HepG2 (cell line): ENCODE measurements around the gene HNRNPA1. TPM values are rescaled to one million over a fixed set of nuclear protein-coding genes. Genes with fewer than 3 reads are reported as not detected.

Experiments
- CAMTA2 ChIP-seq: sonication (generic); formaldehyde crosslinking; IDR thresholded peaks from 2 replicates; pipeline ENCODE4 v1.4.0; 2020; ENCODE audit warnings: mild to moderate bottlenecking, missing genetic modification reagents, borderline replicate concordance
- ELF1 ChIP-seq: sonication (generic); formaldehyde crosslinking; IDR thresholded peaks from 2 replicates; pipeline ENCODE4 v1.4.0; 2020; ENCODE audit warnings: missing genetic modification reagents
- KAT2B ChIP-seq: fragments of 150-350 bp; IDR thresholded peaks from 2 replicates; pipeline ENCODE4 v1.6.1; 2014; ENCODE audit warnings: low read depth, low read length, borderline replicate concordance
- KDM6A ChIP-seq: IDR thresholded peaks from 2 replicates; pipeline ENCODE4 v1.6.1; 2016; ENCODE audit warnings: low read depth
- NFATC3 ChIP-seq: sonication (generic); formaldehyde crosslinking; IDR thresholded peaks from 2 replicates; pipeline ENCODE4 v1.5.1; 2020; ENCODE audit warnings: mild to moderate bottlenecking, missing genetic modification reagents
- NFKBIZ ChIP-seq: IDR thresholded peaks from 2 replicates; pipeline ENCODE4 v1.6.1; 2018; ENCODE audit warnings: missing genetic modification reagents, missing compliant biosample characterization
- NR2F1 ChIP-seq, 2 experiments: fragments of 450-650 bp in 1 of 2; formaldehyde crosslinking in 1 of 2; IDR thresholded peaks; 2 replicates each; pipeline versions ENCODE4 v1.5.0 to v1.6.1; 2016 to 2020; ENCODE audit warnings: mild to moderate bottlenecking in 1 of 2, missing compliant biosample characterization in 1 of 2, missing genetic modification reagents in 1 of 2, moderate library complexity in 1 of 2
- PAWR ChIP-seq: sonication (generic); formaldehyde crosslinking; IDR thresholded peaks from 2 replicates; pipeline ENCODE4 v1.4.0; 2020; ENCODE audit warnings: missing genetic modification reagents, mild to moderate bottlenecking, borderline replicate concordance
- SNAI1 ChIP-seq: sonication (generic); formaldehyde crosslinking; IDR thresholded peaks from 2 replicates; pipeline ENCODE4 v1.5.0; 2020; ENCODE audit warnings: mild to moderate bottlenecking, missing genetic modification reagents, borderline replicate concordance
- SNAPC2 ChIP-seq: sonication (generic); formaldehyde crosslinking; IDR thresholded peaks from 2 replicates; pipeline ENCODE4 v1.8.1; 2022; ENCODE audit warnings: mild to moderate bottlenecking, missing genetic modification reagents
- SNRNP70 ChIP-seq: fragments of 200-400 bp; formaldehyde crosslinking; IDR thresholded peaks from 2 replicates; pipeline ENCODE4 v1.6.1; 2017; ENCODE audit warnings: mild to moderate bottlenecking, low read depth, low read length, moderate library complexity
- ZFP36L2 ChIP-seq: sonication (generic); formaldehyde crosslinking; IDR thresholded peaks from 2 replicates; pipeline ENCODE4 v1.4.0; 2020; ENCODE audit warnings: missing genetic modification reagents
- ZNF468 ChIP-seq: sonication (generic); formaldehyde crosslinking; IDR thresholded peaks from 2 replicates; pipeline ENCODE4 v1.8.0; 2022; ENCODE audit warnings: mild to moderate bottlenecking, moderate library complexity, missing genetic modification reagents
- ZNF564 ChIP-seq: sonication (generic); formaldehyde crosslinking; IDR thresholded peaks from 2 replicates; pipeline ENCODE4 v1.8.1; 2023; ENCODE audit warnings: mild to moderate bottlenecking, missing genetic modification reagents
- ZNF614 ChIP-seq: IDR thresholded peaks from 2 replicates; pipeline ENCODE4 v1.6.1; 2018; ENCODE audit warnings: missing biosample characterization, missing genetic modification reagents, inconsistent platforms, borderline replicate concordance
- ZNF782 ChIP-seq: sonication (generic); formaldehyde crosslinking; IDR thresholded peaks from 2 replicates; pipeline ENCODE4 v1.4.0; 2020; ENCODE audit warnings: missing genetic modification reagents, mild to moderate bottlenecking, borderline replicate concordance
- polyA plus RNA-seq, 8 experiments: library from polyadenylated mRNA; depleted of rRNA in 3 of 8; stranded (reverse) in 7 of 8; unstranded in 1 of 8; fragments of >200 nt; fragmentation: Illumina TruSeq in 4 of 8; extraction: Trizol in 4 of 8; gene quantifications; 2 replicates each; pipeline versions ENCODE4 v1.2.1 to v1.2.3, GENCODE V29; 2011 to 2016; ENCODE audit warnings: low read depth in 4 of 8, missing spikeins in 1 of 8, mixed read lengths in 1 of 8; ENCODE audit not compliant: insufficient read depth in 1 of 8
- total RNA-seq, 5 experiments: library from RNA; depleted of rRNA; stranded (reverse); fragments of >200 nt; fragmentation: Illumina TruSeq; extraction: Trizol; gene quantifications; 2 replicates each; pipeline ENCODE4 v1.2.3, GENCODE V29; 2016; ENCODE audit warnings: low read depth in 1 of 5
- TF ChIP-seq, protein P1 (sequence below): sonication (generic); formaldehyde crosslinking; IDR thresholded peaks from 2 replicates; pipeline ENCODE4 v1.4.0; 2020; ENCODE audit warnings: low read depth, missing genetic modification reagents
- TF ChIP-seq, protein P2 (sequence below): IDR thresholded peaks from 2 replicates; pipeline ENCODE4 v1.6.1; 2016; ENCODE audit warnings: missing biosample characterization, missing genetic modification reagents, low read depth
- TF ChIP-seq, protein P3 (sequence below), 2 experiments: IDR thresholded peaks; 2 replicates each; pipeline ENCODE4 v1.6.1; 2011 to 2012; ENCODE audit warnings: low read length in 2 of 2, borderline replicate concordance in 1 of 2, low read depth in 1 of 2, mild to moderate bottlenecking in 1 of 2, moderate library complexity in 1 of 2
- TF ChIP-seq, protein P4 (sequence below): IDR thresholded peaks from 2 replicates; pipeline ENCODE4 v1.6.1; 2018; ENCODE audit warnings: missing genetic modification reagents

HNRNPA1 gene
- total and polyA plus RNA-seq, 2 of the 13 experiments (the other 11 are each of a cell fraction or from before 2014, with no cell fraction given) = 535 to 1,820 TPM

DNA sequence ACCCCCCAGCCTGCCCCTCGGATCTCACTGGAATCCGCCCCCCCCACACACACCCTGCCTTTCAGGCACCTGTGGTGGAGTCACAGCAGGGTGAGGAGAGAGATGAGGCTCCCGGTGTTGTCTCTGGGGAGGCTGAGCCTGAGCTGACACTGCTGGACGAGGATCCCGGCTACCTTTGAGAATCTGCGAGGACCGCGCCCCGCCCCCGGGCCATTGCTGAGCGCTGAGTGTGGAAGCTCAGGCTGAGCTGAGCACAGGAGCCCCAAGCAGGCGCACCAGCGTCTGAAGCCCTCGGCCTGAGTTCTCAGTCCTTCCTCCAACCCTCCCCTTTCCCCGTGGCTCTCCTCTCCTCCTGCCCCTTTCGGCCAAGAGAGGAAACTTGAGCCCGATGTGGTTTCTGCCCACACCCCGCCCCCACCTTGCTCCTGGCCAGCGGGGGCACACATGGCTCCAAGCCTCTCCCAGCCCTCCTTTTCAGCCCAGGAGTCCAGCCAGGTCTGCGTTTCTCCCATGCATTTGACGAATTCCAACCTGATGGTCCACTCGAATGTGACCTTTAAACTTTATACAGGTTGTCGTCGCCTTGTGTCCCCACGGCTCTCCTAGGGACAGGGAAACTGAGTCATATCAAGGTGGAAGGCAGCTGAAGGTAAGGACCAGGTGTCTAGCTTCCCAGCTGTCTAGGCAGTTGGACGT is 20.4 kb downstream of the HNRNPA1 start, which contains the start of gene NFE2 (continued):
- TF ChIP-seq NFATC3 (CRISPR knock-in tag) (no peak), ZNF614 (no peak), NR2F1 (CRISPR knock-in tag; IDR thresholded peaks at IDR 0.05) (no peak), KAT2B (no peak), ZNF564 (CRISPR knock-in tag) (0 out of 2 replicates have a peak, but pooled peaks have one; percentile 60), ZFP36L2 (CRISPR knock-in tag) (no peak), SNRNP70 (no peak), ZNF782 (CRISPR knock-in tag) (no peak), KDM6A (CRISPR knock-in tag) (no peak), SNAI1 (CRISPR knock-in tag) (no peak), ZNF468 (CRISPR knock-in tag) (0 out of 2 replicates have a peak, but pooled peaks have one; percentile 28), ELF1 (CRISPR knock-in tag) (no peak), CAMTA2 (CRISPR knock-in tag) (no peak), NFKBIZ (CRISPR knock-in tag) (no peak), SNAPC2 (CRISPR knock-in tag) (no peak), PAWR (no peak)
- TF ChIP-seq, protein P1, sequence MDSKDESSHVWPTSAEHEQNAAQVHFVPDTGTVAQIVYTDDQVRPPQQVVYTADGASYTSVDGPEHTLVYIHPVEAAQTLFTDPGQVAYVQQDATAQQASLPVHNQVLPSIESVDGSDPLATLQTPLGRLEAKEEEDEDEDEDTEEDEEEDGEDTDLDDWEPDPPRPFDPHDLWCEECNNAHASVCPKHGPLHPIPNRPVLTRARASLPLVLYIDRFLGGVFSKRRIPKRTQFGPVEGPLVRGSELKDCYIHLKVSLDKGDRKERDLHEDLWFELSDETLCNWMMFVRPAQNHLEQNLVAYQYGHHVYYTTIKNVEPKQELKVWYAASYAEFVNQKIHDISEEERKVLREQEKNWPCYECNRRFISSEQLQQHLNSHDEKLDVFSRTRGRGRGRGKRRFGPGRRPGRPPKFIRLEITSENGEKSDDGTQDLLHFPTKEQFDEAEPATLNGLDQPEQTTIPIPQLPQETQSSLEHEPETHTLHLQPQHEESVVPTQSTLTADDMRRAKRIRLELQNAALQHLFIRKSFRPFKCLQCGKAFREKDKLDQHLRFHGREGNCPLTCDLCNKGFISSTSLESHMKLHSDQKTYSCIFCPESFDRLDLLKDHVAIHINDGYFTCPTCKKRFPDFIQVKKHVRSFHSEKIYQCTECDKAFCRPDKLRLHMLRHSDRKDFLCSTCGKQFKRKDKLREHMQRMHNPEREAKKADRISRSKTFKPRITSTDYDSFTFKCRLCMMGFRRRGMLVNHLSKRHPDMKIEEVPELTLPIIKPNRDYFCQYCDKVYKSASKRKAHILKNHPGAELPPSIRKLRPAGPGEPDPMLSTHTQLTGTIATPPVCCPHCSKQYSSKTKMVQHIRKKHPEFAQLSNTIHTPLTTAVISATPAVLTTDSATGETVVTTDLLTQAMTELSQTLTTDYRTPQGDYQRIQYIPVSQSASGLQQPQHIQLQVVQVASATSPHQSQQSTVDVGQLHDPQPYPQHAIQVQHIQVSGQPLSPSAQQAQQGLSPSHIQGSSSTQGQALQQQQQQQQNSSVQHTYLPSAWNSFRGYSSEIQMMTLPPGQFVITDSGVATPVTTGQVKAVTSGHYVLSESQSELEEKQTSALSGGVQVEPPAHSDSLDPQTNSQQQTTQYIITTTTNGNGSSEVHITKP (CRISPR knock-in tag) = no peak
- TF ChIP-seq, protein P2, sequence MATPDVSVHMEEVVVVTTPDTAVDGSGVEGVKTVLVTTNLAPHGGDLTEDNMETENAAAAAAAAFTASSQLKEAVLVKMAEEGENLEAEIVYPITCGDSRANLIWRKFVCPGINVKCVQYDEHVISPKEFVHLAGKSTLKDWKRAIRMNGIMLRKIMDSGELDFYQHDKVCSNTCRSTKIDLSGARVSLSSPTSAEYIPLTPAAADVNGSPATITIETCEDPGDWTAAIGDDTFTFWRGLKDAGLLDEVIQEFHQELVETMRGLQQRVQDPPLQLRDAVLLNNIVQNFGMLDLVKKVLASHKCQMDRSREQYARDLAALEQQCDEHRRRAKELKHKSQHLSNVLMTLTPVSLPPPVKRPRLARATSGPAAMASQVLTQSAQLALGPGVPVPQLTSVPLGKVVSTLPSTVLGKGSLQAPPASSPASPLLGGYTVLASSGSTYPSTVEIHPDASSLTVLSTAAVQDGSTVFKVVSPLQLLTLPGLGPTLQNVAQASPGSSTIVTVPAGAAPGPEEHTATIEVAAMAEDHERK (CRISPR knock-in tag) = no peak
- TF ChIP-seq, protein P3, sequence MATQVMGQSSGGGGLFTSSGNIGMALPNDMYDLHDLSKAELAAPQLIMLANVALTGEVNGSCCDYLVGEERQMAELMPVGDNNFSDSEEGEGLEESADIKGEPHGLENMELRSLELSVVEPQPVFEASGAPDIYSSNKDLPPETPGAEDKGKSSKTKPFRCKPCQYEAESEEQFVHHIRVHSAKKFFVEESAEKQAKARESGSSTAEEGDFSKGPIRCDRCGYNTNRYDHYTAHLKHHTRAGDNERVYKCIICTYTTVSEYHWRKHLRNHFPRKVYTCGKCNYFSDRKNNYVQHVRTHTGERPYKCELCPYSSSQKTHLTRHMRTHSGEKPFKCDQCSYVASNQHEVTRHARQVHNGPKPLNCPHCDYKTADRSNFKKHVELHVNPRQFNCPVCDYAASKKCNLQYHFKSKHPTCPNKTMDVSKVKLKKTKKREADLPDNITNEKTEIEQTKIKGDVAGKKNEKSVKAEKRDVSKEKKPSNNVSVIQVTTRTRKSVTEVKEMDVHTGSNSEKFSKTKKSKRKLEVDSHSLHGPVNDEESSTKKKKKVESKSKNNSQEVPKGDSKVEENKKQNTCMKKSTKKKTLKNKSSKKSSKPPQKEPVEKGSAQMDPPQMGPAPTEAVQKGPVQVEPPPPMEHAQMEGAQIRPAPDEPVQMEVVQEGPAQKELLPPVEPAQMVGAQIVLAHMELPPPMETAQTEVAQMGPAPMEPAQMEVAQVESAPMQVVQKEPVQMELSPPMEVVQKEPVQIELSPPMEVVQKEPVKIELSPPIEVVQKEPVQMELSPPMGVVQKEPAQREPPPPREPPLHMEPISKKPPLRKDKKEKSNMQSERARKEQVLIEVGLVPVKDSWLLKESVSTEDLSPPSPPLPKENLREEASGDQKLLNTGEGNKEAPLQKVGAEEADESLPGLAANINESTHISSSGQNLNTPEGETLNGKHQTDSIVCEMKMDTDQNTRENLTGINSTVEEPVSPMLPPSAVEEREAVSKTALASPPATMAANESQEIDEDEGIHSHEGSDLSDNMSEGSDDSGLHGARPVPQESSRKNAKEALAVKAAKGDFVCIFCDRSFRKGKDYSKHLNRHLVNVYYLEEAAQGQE (IDR thresholded peaks at IDR 0.05; ENCODE audit: borderline replicate concordance in 1 of 2, low read depth in 1 of 2, low read length in 2 of 2) = 0 out of 4 replicates have a peak, but pooled peaks of 1 of the 2 experiments have one; percentile 10
- TF ChIP-seq, protein P4, sequence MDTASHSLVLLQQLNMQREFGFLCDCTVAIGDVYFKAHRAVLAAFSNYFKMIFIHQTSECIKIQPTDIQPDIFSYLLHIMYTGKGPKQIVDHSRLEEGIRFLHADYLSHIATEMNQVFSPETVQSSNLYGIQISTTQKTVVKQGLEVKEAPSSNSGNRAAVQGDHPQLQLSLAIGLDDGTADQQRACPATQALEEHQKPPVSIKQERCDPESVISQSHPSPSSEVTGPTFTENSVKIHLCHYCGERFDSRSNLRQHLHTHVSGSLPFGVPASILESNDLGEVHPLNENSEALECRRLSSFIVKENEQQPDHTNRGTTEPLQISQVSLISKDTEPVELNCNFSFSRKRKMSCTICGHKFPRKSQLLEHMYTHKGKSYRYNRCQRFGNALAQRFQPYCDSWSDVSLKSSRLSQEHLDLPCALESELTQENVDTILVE = no peak
